Stimulated activated CD4-positive, alpha-beta T cell treated with anti-CD3 and anti-CD28 coated beads, TNF-alpha, amount 100 ng/mL, for 1 hour (primary cell): ENCODE data around the gene SPHK2.
"Not testable (repeated sequence)": the region's sequence is repeated elsewhere in the genome, so short reads cannot be mapped to it uniquely, and the experiment has no call there.

Source experiments
- DNase-seq, 3 donors: peaks; one replicate each; pipeline ENCODE4 v3.0.0-alpha.2; 2020; ENCODE audit warnings: low read depth in 3 of 3, low spot score in 1 of 3

SPHK2 gene

DNA sequence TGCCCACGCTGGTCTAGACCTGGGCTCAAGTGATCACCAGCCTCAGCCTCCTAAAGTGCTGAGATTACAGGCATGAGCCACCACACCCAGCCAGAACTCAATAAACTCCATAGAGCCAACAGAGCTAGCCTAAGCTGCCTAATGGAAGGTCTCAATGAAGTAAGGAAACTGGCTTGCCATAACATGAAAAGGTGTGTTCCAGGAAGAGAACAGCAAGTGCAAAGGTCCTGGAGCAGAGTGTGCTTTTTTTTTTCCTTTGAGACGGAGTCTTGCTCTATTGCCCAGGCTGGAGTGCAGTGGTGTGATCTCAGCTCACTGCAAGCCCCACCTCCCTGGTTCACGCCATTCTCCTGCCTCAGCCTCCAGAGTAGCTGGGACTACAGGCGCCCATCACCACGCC lies 38.5 kb downstream of the SPHK2 start:
- not testable (repeated sequence) for DNase-seq

DNA sequence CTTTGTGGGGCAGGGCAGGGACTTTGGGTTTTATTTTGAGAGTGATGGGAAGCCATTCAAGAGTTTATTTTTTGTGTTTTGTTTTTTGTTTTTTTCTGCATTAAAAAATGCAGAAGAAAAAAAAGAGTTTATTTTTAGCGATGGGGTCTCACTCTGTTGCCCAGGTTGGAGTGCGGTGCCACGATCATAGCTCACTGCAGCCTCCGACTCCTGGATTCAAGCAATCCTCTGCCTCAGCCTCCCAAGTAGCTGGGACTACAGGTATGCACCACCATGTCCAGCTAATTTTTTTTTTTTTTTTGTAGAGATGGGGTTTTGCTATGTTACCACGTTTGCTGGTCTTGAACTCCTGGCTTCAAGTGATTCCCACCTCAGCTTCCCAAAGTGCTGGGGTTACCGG lies 39.2 kb downstream of the SPHK2 start:
- DNase-seq: no peak

DNA sequence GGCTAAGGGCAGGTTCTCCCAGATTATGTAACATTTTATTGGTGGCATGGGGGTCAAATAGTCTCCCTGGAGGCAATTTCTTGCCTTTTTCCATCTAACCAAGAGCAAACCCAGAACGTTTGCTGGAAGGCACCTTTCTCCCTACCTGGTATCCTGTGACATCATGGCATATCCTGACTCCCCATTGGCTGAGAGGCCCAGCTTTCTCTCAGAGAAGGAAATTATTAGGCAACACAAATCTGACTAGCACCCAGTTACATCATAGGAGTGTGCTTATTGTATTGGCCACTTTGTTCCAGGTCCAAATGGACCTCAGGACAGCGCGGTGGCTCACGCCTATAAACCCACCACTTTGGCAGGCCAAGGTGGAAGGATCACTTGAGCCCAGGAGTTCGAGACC lies 40.5 kb downstream of the SPHK2 start:
- no peak for DNase-seq

DNA sequence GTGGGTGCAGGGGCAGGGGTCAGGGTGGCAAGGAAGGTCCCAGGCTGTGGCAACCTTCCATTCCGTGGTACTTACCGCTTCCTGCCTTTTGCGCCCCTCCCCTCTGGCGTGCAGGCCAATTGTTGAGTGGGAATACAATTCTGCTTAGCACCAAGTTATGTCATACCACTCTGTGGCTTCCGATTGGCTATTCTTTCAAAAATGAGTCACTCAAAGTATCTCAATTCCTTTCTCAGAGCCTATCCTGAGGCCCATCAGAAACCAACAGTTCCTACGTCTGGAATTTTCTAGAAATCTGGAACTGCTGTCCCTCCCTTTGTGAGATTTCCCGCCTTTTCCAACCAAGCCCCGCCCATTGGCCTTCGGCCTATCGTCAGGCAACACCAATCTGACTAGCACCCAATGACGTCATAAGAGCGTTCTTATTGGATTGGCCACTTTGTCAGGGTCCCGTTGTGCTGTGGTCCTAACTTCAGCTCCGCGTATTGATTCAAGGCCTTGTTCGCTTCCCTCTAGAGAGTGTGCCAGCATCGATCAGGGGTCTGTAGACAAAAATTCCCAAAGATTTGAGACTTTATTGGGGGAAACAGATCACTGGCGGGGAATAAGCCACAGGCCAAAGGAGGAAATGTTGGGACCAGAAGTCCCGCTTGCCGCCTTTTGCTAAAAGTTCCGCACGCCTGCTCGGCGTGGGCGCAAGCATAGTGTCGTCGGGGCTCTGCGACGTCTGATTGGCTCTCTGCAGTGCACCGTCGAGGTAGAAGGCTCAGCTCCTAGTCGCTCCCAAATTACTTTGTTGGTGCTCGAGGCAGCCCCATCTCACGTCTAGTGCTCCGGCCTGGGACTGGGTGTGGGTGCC lies 41.8 kb downstream of the SPHK2 start:
- DNase-seq: peak; percentile 35 to 52 (median 39)

DNA sequence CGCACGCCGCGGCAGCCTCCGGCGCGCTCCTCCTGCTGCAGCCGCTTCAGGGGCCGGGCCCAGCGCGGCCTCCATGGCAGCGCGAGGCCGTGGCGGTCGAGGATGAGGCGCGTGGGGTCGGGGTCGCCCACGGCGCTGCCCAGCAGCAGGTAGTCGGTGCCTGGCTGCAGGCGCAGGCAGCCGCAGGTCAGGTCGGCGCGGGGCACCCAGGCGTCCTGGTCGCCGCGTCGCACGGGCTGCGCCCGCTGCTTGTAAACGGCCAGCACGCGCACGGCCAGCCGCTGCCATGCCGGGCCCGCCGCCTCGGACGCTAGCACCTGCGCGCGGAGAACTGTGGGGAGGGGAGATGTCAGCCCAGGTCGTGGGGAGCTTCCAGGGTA lies 42.4 kb downstream of the SPHK2 start:
- DNase-seq: no peak

DNA sequence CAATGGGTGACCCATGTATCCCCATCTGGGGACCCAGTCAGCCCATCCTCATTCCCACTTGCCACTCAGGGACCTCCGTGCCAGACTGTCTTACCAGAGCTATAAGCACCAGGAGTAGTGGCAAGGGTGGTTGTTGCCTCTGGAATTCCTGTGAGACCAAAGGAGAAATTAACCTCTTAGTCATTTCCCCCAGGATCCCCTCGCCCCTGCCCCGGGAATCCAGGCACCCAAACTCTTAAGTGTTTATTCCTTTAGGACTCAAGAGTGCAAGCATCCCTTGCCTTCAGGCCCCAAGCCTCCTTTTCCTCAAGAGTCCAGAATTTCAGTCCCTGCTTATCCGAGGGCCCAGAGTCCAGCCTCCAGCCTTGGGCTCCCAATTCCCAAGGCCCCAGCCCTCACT lies 44.4 kb downstream of the SPHK2 start:
- DNase-seq: no peak

DNA sequence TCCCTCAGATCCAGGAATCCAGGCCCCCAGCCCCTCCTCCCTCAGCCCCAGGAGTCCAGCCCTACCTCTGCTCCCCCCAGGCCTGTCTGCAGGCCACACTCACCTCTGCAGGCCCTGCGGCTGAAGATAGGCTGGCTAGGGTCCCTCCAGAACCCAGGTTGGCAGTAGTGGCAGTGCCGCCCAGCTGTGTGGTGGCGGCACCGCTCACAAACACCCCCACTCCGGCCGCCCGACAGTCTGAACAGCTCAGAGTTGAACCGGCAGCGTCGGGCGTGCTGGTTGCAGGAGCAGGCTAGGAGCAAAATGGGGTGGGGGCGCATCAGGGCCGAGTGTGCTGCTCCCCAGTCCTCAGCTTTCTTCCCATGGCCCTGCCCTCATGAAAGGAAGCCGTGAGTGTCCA lies 45.2 kb downstream of the SPHK2 start:
- no peak for DNase-seq

DNA sequence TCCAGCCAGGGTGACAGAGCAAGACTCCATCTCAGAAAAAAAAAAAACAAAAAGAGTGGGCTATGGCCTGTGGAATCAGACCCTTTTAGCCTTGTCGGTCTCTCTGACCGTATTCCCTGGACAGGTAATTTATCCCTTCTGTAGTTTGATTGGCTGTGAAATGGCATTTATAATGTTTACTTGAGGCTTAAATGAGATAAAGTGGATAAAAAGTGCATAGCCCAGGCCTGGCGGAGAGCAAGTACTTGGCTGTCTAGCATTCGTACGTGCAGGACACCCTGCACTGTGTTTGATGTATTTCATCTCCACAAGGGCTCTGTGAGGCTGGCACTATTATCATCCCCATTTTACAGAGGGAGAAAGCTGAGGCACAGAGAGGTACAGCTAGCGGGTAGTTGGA lies 46.5 kb downstream of the SPHK2 start:
- DNase-seq: no peak

DNA sequence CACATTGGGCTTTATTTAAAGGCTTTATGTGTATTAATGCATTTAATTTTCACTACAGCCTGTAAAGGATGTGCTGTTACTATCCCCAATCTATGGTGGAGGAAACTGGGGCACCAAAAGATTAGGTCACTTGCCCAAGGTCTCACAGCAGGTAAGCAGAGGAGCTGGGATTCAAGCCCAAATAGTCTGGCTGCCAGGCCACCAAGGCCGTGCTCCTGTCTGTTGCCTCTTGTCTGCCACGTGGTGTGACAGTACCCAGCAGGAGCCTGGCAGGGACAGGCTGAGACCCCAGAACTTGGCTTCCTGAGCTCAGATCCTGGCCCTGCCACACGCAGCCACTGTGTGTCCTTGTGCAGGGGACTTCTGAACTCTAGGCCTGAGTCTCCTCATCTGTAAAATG lies 49.0 kb downstream of the SPHK2 start:
- DNase-seq: no peak

DNA sequence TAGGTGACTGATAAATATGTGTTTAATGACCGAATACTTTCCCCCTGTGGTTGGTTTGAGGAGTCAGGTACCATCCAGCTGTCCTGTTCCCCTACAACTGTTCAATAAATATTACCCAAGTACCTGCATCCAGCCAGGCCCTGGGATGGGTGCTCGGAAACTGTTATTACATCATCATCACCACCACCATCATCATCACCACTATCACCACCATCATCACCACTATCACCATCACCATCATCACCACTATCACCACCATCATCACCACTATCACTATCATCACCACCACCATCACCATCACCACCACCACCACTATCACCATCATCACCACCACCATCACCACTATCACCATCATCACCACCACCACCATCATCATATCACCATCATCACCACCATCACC lies 49.5 kb downstream of the SPHK2 start:
- DNase-seq: no peak

DNA sequence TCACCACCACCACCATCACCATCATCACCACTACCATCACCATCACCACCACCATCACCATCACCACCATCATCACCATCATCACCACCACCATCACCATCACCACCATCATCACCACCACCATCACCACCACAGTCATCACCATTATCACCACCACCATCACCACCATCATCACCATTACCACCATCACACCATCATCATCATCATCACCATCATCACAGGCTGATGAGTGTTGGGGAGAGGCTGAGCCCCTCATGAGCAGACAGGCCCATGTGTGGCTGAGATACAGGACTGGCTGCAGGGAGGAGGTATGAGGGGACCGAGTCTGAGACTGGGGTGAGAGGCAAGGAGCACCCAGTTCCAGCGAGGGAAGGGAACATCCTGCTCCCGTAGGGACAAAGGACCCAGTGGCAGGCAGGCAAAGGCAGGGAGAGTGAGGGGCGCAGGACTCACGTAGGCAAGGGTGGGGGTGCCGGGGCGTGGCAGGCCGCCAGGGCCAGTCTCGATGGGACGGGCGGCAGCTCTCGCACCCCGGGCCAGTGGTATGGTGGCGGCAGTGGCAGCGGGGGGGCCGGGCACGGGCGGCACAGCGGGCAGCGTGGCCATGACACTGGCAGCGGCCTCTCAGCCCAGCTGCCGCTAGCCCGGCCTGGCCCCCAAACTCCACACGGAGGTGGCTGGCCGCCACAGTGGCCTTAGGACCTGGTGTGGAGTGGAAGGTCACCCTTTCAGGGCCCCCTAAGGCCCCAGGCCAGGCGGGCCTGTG lies 50.8 kb downstream of the SPHK2 start:
- DNase-seq: no peak

DNA sequence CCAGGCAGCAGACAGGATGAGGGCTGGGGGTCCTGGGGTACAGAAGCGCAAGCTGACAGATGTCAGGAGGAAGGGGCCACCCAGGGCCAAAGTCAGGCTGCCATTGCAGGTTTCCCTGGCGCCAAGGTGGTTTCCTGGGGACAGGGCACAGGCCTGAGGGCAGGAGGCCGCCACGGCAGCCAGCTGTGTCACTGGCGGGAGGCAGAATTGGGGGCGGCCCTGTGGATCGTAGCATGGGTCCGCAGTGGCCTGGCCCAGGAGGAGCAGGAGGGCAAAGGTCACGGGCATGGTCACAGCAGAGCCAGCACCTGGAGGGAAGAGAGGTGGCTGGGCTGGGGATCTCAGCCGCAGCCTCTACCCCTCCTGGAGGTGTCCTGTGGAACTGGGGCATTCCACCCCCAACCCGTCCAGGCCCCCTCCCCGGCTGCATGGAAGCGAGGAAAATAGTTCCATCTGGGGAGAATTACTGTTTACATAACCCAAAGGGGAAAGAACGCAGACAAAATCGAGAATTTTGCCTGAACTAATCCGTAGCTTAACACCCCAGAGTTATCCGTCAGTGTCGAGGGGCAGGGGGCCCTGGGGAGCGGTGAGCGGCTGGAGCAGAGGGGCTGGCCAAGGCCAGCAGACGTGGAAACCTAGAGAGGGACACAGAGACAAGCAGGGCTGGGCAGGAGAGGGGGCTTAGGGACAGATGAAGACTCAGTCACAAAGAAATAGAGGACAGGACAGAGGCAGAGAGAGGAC lies 51.6 kb downstream of the SPHK2 start:
- no peak for DNase-seq

DNA sequence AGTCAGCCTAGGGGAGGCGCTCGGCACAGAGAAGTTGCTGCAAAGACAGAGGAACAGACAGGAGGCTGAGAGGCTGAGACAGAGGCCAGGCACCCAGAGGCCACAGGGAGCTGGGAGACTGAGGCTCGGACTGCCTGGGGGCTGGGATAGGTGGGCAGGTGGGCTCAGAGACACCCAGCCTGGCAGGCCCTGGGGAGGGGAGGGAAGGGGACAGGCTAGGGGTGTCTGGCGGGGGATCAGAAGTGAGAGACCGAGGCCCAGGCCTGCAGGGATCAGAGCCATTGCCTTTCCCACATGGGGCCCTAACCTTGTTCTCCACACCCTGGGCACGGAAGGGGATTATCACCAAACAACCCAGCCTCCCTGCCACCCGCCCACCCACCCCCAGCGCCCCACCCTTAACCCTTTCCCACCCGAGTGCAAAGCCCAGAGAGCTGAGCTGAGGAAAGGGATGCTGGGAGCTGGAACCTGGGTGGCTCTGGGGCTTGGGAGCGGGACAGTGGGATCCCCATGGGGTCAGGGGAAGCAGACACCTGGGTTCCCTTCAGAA lies 52.2 kb downstream of the SPHK2 start:
- no peak for DNase-seq

DNA sequence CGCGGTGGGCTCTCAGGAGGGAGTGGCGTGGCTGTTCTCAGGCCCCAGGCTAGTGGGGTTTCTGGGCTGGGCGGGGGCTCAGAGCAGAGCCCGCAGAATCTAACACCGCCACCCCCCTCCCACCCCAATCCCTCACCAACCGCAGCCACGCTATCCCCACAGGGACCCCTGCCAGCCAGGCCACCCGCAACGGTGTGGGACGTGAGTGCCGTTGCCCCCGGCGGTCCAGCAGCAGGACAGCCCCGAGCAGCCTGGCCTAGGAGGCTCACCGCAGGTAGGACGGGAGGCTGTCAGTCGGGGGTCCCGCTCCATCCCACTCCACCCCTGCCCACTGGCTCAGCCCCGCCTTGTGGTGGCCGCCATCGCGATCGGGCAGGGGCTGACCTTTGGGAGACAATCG lies 53.7 kb downstream of the SPHK2 start, which contains the start of gene NTN5:
Gene NTN5, minus strand, starts transcription at position 24 of the 400 bp plus-strand sequence. CDS start 2,031 bp downstream, outside the sequence.
- no peak for DNase-seq

DNA sequence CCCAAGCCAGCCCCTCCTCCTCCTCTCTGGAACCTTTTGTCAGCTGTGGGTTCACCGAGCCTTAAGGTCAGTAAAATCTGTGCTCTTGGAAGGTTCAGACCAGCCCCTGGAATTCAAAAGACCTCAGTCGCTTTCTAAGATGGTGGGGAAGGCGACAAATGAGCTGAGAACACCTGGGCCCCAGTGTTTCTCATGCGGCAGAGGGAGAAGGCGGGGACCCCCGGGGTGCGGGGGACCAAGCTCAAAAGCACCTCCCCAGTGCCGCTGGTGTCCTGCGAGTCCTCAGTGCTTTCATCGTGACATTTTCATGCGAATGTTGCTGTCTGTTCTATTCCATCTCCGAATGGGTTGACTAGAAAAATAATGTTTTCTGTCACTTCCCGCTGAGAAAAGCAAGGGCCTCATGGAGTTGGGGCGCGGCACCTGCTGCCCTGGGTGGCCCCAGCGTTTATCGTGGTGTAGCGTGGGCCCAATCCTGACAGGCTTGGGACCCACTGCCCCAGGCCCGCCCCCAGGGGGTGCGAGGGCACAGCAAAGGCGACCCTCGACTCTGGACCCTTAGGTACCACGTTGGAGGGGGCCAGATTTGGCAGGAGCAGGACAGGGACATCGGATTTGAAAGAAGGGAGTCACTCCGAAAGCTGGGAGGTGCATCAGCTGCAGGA lies 54.3 kb downstream of the SPHK2 start:
- DNase-seq: no peak

DNA sequence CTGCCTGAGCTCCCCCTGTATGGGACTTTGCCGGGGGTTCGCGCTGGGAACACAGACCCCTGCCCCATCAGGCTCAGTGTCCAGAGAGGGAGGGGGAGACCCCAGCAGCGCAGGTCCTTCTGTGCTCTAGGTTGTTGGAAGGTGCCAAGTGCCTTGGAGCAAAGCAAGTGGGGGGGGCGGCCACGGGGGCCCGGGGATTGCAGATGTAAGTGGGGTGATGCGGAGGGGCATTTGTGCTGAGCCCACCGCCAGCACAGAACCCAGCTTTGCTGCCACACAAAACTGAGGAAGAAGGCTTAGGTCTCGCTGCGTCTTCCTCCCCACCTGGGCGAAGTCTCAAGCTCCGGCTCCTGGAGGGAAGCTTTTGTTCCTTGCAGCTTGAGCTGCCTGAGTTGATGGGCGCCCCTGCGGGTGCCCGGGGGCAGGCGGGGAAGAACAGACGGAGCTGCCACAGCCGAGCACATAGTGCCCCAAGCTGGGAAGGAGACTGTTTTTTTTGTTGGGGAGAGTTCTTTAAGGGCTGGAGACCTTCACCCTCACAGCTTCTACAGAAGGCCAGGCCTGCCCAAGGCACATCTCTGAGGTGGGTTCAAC lies 55.0 kb downstream of the SPHK2 start:
- DNase-seq: no peak

DNA sequence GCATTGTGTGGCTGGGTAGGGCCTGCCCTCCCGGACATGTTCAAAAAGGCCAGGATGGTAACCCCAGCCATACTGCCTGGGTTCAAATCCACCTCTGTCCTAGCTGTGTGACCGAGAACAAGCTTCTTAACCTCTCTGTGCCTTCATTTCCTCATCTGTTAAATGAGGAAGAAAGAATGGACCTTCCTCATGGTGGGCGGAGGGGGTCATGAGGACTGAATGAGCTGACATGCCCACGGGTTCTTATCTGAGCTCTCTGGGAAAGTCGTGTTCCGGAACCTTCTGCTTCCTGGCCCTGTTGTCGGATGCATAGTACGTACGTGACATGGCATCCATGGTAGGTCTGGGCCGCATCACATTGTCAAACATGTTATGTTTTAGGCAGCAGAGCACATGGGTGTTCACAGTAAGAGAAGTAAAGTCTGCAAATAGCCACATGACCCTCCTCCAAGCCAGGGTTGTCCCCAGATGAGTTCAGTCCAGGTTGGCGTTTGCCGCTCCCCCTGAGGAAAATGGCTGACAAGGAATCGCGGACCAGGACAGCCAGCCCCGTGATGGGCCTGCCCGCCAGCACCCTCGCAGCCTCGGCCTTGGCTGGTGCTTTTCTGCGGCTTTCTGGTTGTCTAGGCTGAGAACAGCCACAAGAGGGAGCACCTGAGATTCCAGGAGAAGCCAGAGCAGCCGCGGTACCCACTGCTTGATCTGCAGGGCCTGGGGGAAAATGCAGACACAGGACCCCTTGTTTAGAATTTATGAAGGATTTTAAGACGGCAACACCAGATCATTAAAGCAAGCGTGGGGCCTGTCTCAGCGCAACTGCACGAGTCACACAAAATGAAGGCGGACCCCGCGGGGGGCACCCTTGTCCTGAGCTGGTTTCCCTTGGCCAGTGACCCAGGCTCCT lies 55.9 kb downstream of the SPHK2 start:
- peak; percentile 26 to 52 (median 48) for DNase-seq

DNA sequence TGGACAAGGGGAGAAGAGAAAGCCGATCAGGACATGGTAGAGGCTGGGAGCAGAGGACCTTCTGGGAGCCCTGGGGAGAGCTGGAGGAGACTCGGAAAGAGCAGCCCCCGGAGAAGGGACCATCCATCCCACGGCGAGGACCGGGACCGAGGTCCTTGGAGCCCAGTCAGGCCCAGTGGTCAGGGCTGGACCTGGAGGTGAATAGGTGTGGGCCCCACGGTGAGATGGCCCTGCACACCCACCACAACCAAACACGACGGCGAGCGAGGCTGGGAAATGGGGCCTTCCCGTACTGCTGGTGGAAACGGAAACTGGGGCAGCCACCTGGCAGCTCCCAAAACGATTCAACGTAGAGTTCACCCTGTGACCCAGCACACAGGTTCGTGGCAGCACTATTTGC lies 57.2 kb downstream of the SPHK2 start:
- DNase-seq: no peak

DNA sequence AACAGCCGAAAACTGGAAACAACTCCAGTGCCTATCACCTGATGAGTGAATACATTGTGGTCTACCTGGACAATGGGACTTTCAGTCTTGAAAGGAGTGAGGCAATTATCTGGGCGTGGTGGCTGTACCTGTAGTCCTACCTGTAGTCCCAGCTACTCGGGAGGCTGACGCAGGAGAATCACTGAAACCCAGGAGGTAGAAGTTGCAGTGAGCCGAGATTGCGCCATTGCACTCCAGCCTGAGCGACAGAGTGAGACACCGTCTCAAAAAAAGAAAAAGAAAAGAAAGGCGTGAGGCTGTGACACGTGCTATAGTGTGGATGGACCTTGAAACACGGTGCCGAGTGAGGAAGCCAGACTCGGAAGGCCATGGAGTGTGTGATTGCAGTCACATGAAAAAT lies 57.6 kb downstream of the SPHK2 start:
- DNase-seq: no peak
